Body of pancreas (tissue), 4 donors: Measurements from ENCODE around the gene PBX2. TPM values are rescaled to one million over a fixed set of nuclear protein-coding genes. Genes with fewer than 3 reads are reported as not detected.
"Not testable (repeated sequence)": the region's sequence is repeated elsewhere in the genome, so short reads cannot be mapped to it uniquely, and the experiment has no call there.

Experiments used
- ATAC-seq: fragments of 150-250 bp; one replicate; pipeline ENCODE4 v1.9.1; 2016
- DNase-seq, 4 donors: peaks; one replicate each; pipeline ENCODE4 v3.0.0-alpha.2; 2019
- H3K27ac ChIP-seq, 4 donors: fragments of 200-600 bp; sonication (generic); 1 replicate in 3 of 4; 2 replicates in 1 of 4; pipeline versions ENCODE4 v1.5.1 to v1.6.1; 2016 to 2019; ENCODE audit warnings: mild to moderate bottlenecking in 1 of 4, mixed read lengths in 1 of 4, moderate library complexity in 1 of 4
- H3K27me3 ChIP-seq, 2 donors: fragments of 200-600 bp; sonication (generic); one replicate each; pipeline ENCODE4 v1.6.0; 2016; ENCODE audit warnings: mild to moderate bottlenecking in 1 of 2
- H3K36me3 ChIP-seq, 2 donors: fragments of 200-600 bp; sonication (generic); replicated peaks in 1 of 2; 2 replicates each; pipeline ENCODE4 v1.5.1; 2016; ENCODE audit warnings: low read depth in 2 of 2; ENCODE audit not compliant: insufficient read depth in 1 of 2
- H3K4me1 ChIP-seq: fragments of 200-600 bp; sonication (generic); one replicate; pipeline ENCODE4 v1.6.0; 2016
- H3K4me3 ChIP-seq, 2 donors: fragments of 200-600 bp; sonication (generic); 1 replicate in 1 of 2; 2 replicates in 1 of 2; pipeline ENCODE4 v1.5.1; 2016 to 2019
- H3K9me3 ChIP-seq, 3 donors: fragments of 200-600 bp; sonication (generic); 1 replicate in 2 of 3; 2 replicates in 1 of 3; pipeline ENCODE4 v1.5.1; 2016
- POLR2A ChIP-seq, 3 donors: fragments of 450-650 bp; IDR thresholded peaks; one replicate each; pipeline ENCODE4 v1.6.1; 2016; ENCODE audit warnings: antibody characterized with exemption in 3 of 3, mild to moderate bottlenecking in 2 of 3
- WGBS, 2 donors: methylation state at CpG; one replicate each; pipeline ENCODE4 v1.1.5; 2017; 5-methylcytosine and 5-hydroxymethylcytosine counted together
- intact Hi-C: fragments of 100-400 bp; cut with DNase I; formaldehyde crosslinking; loops from one replicate; pipeline ENCODE4 v1.15.1; 2023
- total RNA-seq, 2 donors: library from RNA; depleted of rRNA; stranded (reverse); fragments of >200 nt; gene quantifications; one replicate each; pipeline ENCODE4 v1.1.0, GENCODE V29; 2016
- TF ChIP-seq, protein P1 (sequence below), 7 experiments: fragments of 450-650 bp in 4 of 7; fragments of 200-600 bp in 3 of 7; sonication (generic) in 3 of 7; IDR thresholded peaks; one replicate each; pipeline ENCODE4 v1.5.1; 2016 to 2019; ENCODE audit warnings: antibody characterized with exemption in 7 of 7

The PBX2 gene
- total RNA-seq, 2 donors from 2014 or later, result 28.8 to 31.3 TPM

DNA sequence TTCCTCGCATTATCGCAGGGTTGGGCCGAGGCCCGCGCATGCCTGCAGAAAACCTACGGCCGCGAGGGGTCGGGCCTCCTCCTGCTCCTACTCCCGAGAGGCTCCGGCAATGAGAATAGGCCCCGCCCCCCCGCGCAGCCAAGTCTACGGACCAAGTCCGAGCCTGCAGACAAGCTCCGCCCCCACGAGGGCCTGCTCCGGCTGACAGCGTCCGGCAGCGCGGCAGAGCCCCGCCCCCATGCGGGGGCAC, 5.6 kb upstream of the PBX2 start:
- H3K4me3 ChIP-seq, result no peak overlapping the region
- ATAC-seq, result peak; percentile 90
- 0% methylated on average over 25 of the region's 25 CpGs; no CpG with 5 or more reads in 1 of the 2 donors for WGBS, 2 donors
- no peaks in the 10 kb centered on the region for H3K27me3 ChIP-seq
- DNase-seq, result peak; percentile 100
- TF ChIP-seq POLR2A (IDR thresholded peaks at IDR 0.05), result no peak
- TF ChIP-seq, protein P1, sequence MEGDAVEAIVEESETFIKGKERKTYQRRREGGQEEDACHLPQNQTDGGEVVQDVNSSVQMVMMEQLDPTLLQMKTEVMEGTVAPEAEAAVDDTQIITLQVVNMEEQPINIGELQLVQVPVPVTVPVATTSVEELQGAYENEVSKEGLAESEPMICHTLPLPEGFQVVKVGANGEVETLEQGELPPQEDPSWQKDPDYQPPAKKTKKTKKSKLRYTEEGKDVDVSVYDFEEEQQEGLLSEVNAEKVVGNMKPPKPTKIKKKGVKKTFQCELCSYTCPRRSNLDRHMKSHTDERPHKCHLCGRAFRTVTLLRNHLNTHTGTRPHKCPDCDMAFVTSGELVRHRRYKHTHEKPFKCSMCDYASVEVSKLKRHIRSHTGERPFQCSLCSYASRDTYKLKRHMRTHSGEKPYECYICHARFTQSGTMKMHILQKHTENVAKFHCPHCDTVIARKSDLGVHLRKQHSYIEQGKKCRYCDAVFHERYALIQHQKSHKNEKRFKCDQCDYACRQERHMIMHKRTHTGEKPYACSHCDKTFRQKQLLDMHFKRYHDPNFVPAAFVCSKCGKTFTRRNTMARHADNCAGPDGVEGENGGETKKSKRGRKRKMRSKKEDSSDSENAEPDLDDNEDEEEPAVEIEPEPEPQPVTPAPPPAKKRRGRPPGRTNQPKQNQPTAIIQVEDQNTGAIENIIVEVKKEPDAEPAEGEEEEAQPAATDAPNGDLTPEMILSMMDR (IDR thresholded peaks at IDR 0.05), result peak; percentile 30 to 96 (median 78)
- no peaks in the 10 kb centered on the region for H3K36me3 ChIP-seq
- peaks cover 26% of the 10 kb centered on the region for H3K4me1 ChIP-seq
- H3K9me3 ChIP-seq, result no peaks in the 10 kb centered on the region
- H3K27ac ChIP-seq, result peak overlapping the region; percentile 95 to 100 (median 99)
- intact Hi-C loops, result no loop called here

DNA sequence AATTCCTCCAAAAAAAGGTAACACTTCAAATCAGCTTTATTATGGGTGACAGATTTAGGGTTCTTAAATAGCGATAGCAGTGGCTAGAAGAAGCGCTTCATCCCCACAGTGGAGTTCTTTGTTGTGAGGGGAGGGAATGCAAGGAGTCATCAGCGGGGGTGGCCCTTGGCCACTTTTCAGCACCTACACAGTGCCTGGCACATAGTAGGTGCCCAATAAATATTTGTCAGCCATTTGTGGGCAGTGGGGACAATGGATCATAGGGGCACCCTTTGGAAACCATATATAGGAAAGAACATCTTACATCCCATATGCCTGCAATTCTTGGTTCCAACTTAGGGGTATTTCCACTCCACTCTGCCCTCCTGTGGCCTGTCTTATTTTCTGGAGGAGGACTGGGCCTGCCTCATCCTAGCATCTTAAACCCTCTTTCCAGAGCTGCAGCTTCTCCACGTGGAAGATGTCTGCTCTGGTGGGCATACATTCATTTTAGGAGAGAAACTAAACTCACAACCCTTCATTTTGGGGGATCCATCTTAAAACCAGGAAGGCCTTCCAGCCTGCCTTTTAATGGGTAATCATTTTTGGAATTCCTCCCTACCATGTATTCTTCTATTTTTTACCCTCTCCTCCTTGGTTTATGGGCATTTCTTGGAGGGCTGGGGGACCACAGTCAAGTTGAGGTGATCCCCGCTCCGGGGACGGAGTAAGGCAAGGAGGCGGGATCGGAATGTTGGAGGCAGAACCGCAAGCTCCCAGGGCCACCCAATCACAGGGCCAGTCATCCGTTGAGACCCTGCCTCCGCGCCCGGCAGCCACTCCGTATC, 5.0 kb upstream of the PBX2 start:
- Histone ChIP-seq H3K4me1 (peaks cover 28% of the 10 kb centered on the region), H3K27me3 (no peaks in the 10 kb centered on the region), H3K27ac (peak overlapping the region; percentile 74 to 100 (median 88)), H3K4me3 (no peak overlapping the region), H3K9me3 (no peaks in the 10 kb centered on the region), H3K36me3 (no peaks in the 10 kb centered on the region)
- 15 to 18% methylated on average over 13 to 15 of the region's 15 CpGs for WGBS, 2 donors
- peak in 3 of 4 donors; percentile 41 to 54 (median 51) for DNase-seq
- TF ChIP-seq POLR2A (IDR thresholded peaks at IDR 0.05), result no peak
- TF ChIP-seq, protein P1 (IDR thresholded peaks at IDR 0.05), result peak in 4 of 7 experiments; percentile 47 to 56 (median 52)
- no peak for ATAC-seq
- intact Hi-C loops, result no loop called here

DNA sequence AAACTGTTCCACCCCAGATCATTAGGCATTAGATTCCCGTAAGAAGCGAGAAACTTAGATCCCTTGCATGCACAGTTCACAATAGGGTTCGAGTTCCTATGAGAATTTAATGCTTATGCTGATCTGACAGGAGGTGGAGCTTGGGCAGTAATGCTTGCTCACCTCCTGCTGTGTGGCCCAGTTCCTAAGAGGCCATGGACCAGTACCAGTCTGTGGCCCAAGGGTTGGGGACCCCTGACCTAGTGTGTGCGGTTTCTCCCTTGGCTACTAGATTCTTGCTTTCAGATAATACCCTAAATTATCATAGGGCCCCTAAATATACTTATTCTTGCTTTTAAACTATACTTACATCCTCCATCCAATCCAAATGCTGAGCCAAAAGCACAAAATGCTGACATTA, 4.4 kb upstream of the PBX2 start:
- peaks cover 29% of the 10 kb centered on the region for H3K4me1 ChIP-seq
- ATAC-seq (no peak), DNase-seq (no peak)
- TF ChIP-seq, protein P1 (IDR thresholded peaks at IDR 0.05), result no peak
- TF ChIP-seq POLR2A (IDR thresholded peaks at IDR 0.05), result no peak
- peak overlapping the region in 3 of 4 donors; percentile 74 to 100 (median 100) for H3K27ac ChIP-seq
- intact Hi-C loops, result no loop called here
- WGBS, 2 donors, result 86 to 90% methylated on average over 4 of the region's 4 CpGs
- no peaks in the 10 kb centered on the region for H3K9me3 ChIP-seq
- H3K4me3 ChIP-seq, result no peak overlapping the region
- no peaks in the 10 kb centered on the region for H3K36me3 ChIP-seq
- no peaks in the 10 kb centered on the region for H3K27me3 ChIP-seq

DNA sequence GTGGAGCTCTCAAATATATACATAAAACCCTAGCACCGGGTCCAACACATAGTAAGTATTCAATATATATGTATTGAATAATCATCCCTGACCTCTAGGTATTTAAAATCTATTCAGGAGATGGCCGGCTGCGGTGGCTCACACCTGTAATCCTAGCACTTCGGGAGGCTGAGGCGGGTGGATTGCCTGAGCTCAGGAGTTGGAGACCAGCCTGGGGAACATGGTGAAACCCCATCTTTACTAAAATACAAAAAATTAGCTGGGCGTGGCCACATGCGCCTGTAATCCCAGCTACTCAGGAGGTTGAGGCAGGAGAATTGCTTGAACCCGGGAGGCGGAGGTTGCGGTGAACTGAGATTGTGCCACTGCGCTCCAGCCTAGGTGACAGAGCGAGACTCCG, 3.1 kb upstream of the PBX2 start:
- intact Hi-C loops, DNase-seq, H3K9me3 ChIP-seq, H3K27me3 ChIP-seq, H3K36me3 ChIP-seq, ATAC-seq, H3K4me3 ChIP-seq: not testable (repeated sequence)
- 66 to 77% methylated on average over 13 of the region's 13 CpGs for WGBS, 2 donors
- H3K27ac ChIP-seq, result peak overlapping the region in 3 of 4 donors; percentile 1 to 88 (median 24)
- H3K4me1 ChIP-seq, result peaks cover 42% of the 10 kb centered on the region

DNA sequence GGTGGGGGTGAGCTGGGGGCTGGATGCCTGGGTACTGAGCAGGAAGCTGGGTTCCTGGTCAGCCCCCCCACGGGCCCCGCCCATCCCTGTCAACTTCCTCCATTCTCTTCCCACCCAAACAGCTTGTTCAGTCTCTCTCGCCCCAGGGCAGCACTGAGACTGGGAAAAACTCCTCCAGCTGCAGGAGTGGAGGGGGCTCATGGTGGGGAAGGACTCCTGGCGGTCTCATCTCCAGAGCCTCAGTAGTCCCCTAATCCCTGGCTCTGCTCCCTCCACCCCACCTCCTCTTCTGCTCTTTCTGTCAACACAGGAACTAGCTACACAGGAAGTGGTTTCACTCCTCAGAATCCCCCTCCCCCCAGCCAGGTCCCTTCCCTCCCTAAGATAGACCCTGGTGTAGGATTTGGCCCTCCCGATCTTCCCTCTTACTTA, 2.6 kb upstream of the PBX2 start, which contains the start of gene GPSM3:
Gene GPSM3 (minus strand): TSS at position 36 of the 432 bp plus-strand sequence. CDS start 130 bp downstream, outside the sequence.
- TF ChIP-seq, protein P1 (IDR thresholded peaks at IDR 0.05), result no peak
- peak in 1 of 3 donors; percentile 32 for TF ChIP-seq POLR2A (IDR thresholded peaks at IDR 0.05)
- H3K4me1 ChIP-seq, result peaks cover 42% of the 10 kb centered on the region
- WGBS, 2 donors, result 29 to 66% methylated on average over 2 to 5 of the region's 5 CpGs
- H3K27ac ChIP-seq, result peak within 1 kb of the TSS in 3 of 4 donors; percentile 1 to 88 (median 86)
- H3K27me3 ChIP-seq, result no peaks in the 10 kb centered on the region
- intact Hi-C loops, result no loop called here
- no peaks in the 10 kb centered on the region for H3K9me3 ChIP-seq
- no peak within 1 kb of the TSS for H3K4me3 ChIP-seq
- no peaks in the 10 kb centered on the region for H3K36me3 ChIP-seq
- DNase-seq, result peak in 1 of 4 donors; percentile 50
- ATAC-seq, result no peak
